HS-27A (cell line): ENCODE results near the gene FUBP3.
"Not testable (repeated sequence)": the region's sequence is repeated elsewhere in the genome, so short reads cannot be mapped to it uniquely, and the experiment has no call there.

ENCODE experiments used
- DNase-seq: peaks from one replicate; pipeline ENCODE4 v3.0.0-alpha.2; 2012; ENCODE audit warnings: low read depth, missing footprints

Gene FUBP3

DNA sequence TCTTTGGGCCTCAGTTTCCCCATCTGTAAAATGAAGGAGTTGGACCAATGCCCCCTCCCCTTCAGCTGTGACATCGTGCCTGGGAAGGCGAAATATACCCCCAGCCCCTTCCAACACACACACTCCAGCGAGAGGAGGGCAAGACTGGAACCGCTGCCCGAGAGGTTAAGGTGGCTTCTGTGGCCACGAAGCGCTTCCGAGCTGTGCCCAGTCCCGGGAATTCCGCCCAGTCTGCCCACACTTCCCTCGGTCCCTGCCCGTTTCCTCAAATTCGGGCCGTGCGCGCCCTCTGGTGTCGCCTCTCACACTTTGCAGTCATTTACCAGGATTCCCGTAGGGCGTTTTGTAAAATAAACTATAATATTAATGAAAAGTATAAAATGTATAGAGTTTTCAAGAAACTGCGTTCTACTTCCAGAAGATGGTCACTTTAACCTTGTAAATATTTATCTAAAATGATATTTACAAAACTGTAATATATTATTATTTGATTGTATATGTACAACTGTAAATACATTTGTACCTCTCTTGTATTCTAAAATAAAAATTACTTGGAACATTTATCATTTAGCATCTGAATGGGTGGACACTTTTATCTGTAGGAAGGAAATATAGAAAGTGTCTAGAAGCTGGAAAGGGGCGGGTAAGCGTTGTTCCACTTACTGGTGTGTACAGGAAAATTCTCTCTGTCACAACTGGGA lies 103.2 kb downstream of the FUBP3 start:
- no peak for DNase-seq

DNA sequence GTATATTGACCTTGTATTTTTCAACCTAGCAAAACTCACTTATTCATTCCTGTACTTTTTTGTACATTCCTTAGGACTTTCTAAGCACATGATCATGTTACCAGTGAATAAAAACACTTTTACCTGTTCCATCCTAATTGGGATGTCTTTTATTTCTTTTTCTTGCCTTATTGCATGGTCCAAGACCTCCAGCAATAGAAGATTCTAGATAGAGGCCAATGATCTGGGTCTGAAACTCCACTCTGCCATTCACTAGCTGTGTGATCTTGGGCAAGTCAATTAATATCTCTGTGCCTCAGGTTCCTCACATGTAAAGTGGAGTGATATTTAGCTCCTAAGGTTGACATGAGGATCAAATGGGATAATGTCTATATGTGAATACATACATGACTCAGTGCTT lies 105.7 kb downstream of the FUBP3 start:
- no peak for DNase-seq

DNA sequence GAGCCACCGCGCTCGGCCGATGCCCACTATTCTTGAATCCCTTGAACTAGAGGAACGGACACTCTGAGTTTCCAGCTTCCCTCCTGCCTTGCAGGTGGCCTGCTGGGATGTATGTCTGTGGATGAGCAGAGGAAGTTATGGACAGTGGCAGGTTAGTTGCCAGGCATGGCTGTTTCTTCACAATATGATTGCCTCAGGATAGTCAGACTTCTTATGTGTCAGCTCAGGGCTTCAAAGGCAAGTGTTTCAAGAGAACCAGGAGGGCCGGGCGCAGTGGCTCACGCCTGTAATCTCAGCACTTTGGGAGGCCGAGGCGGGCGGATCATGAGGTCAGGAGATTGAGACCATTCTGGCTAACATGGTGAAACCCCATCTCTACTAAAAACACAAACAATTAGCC lies 106.6 kb downstream of the FUBP3 start:
- DNase-seq = not testable (repeated sequence)

DNA sequence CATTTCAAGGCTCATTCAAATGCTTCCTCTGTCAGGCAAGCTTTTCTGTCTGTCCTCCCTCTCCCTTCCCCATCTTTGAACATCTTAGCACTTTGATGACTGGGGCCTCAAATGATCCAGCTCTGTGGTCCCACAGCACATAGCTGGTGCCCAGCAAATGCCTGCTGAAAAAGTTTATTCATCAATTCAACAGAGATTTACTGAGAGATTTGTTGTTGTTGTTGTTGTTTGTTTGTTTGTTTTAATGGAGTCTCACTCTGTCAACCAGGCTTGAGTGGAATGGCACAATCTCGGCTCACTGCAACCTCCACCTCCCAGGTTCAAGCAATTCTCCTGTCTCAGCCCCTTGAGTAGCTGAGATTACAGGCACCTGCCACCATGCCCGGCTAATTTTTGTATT lies 108.2 kb downstream of the FUBP3 start:
- no peak for DNase-seq
